GM12878 (cell line): ENCODE data around the gene LIMK1. TPM values are rescaled to one million over a fixed set of nuclear protein-coding genes. Genes with fewer than 3 reads are reported as not detected.

Source experiments
- ATAC-seq: fragments of 200-7000 bp; cut with Tn5 transposase; 3 replicates; pipeline ENCODE4 v1.9.1; 2020; ENCODE audit warnings: mild to moderate bottlenecking, moderate library complexity
- BruUV-seq: library from RNA; stranded (reverse); fragments of 400-500 nt; replicated peaks from 2 replicates; lab custom pipeline; 2021; lab: Mats Ljungman, UMichigan
- CTCF ChIA-PET: fragments of 300-600 bp; sonication (Branson Sonifier 250); formaldehyde crosslinking; extraction: SDS; loops from one replicate; lab custom pipeline; 2021; ENCODE audit warnings: inconsistent platforms; lab: Yijun Ruan, JAX
- POLR2A ChIA-PET: fragments of 350-600 bp; formaldehyde crosslinking; extraction: SDS; loops from one replicate; lab custom pipeline; 2021; ENCODE audit warnings: inconsistent platforms; lab: Charles Lee
- RAD21 ChIA-PET: fragments of 300-600 bp; sonication (Branson Sonifier 250); formaldehyde crosslinking; loops from one replicate; lab custom pipeline; 2023; ENCODE audit warnings: antibody characterized with exemption; ENCODE audit not compliant: unreplicated experiment; lab: Charles Lee
- SMC1A ChIA-PET: fragments of 300-600 bp; sonication (Branson Sonifier 250); formaldehyde crosslinking; loops from one replicate; lab custom pipeline; 2023; ENCODE audit not compliant: unreplicated experiment, uncharacterized antibody; lab: Charles Lee
- DNase-seq: peaks from one replicate; pipeline ENCODE4 v3.0.0-alpha.2; 2011; ENCODE audit warnings: low read depth, low spot score
- FAIRE-seq: peaks from 3 replicates; lab custom pipeline; 2011; peaks lifted over from hg19 to GRCh38; lab: Jason Lieb, UNC
- H2AFZ ChIP-seq: 2 replicates; pipeline ENCODE4 v1.6.0; 2011; ENCODE audit warnings: low read depth, low read length, control low read depth; ENCODE audit not compliant: control insufficient read depth
- H3K27ac ChIP-seq: 2 replicates; pipeline ENCODE4 v1.5.1; 2011; ENCODE audit warnings: control low read depth; ENCODE audit not compliant: control insufficient read depth, insufficient read depth
- H3K27me3 ChIP-seq, 2 experiments: replicated peaks in 1 of 2; 2 replicates each; pipeline versions ENCODE4 v1.6.0 to v1.6.1; 2011; ENCODE audit warnings: low read length in 1 of 2; ENCODE audit not compliant: control insufficient read depth in 2 of 2, insufficient read depth in 2 of 2
- H3K36me3 ChIP-seq, 2 experiments: 2 replicates each; pipeline ENCODE4 v1.5.1; 2011; ENCODE audit warnings: low read length in 1 of 2; ENCODE audit not compliant: control insufficient read depth in 2 of 2, insufficient read depth in 2 of 2
- H3K4me1 ChIP-seq: 2 replicates; pipeline ENCODE4 v1.6.1; 2011; ENCODE audit warnings: mild to moderate bottlenecking, low read length, moderate library complexity, mixed read lengths; ENCODE audit not compliant: control insufficient read depth, insufficient read depth
- H3K4me2 ChIP-seq: 2 replicates; pipeline ENCODE4 v1.6.0; 2011; ENCODE audit warnings: control low read depth; ENCODE audit not compliant: control insufficient read depth, insufficient read depth
- H3K4me3 ChIP-seq: fragments of 200-600 bp; sonication (generic); 2 replicates; pipeline ENCODE4 v1.5.1; 2016
- H3K79me2 ChIP-seq: 2 replicates; pipeline ENCODE4 v1.6.0; 2011; ENCODE audit warnings: low read length; ENCODE audit not compliant: control insufficient read depth, insufficient read depth
- H3K9ac ChIP-seq: 2 replicates; pipeline ENCODE4 v1.8.0; 2011; ENCODE audit warnings: low read length, control low read depth, mixed read lengths; ENCODE audit not compliant: control insufficient read depth, insufficient read depth
- H3K9me3 ChIP-seq: replicated peaks from 3 replicates; pipeline ENCODE4 v1.5.1; 2011; ENCODE audit warnings: mild to moderate bottlenecking, low read length; ENCODE audit not compliant: control insufficient read depth, insufficient read depth
- H4K20me1 ChIP-seq: 2 replicates; pipeline ENCODE4 v1.6.0; 2011; ENCODE audit not compliant: control insufficient read depth, insufficient read depth
- JUNB ChIP-seq: IDR thresholded peaks from 2 replicates; pipeline ENCODE4 v1.6.1; 2016; ENCODE audit warnings: antibody characterized with exemption, mild to moderate bottlenecking
- SMARCA5 ChIP-seq: fragments of 450-650 bp; IDR thresholded peaks from 2 replicates; pipeline ENCODE4 v1.6.1; 2017; ENCODE audit warnings: mild to moderate bottlenecking
- SREBF2 ChIP-seq: IDR thresholded peaks from 2 replicates; pipeline ENCODE4 v1.6.1; 2012; ENCODE audit warnings: mild to moderate bottlenecking, low read length
- YY1 ChIP-seq: IDR thresholded peaks from 2 replicates; pipeline ENCODE4 v1.6.1; 2011; ENCODE audit warnings: low read depth, mild to moderate bottlenecking, low read length
- WGBS: methylation state at CpG from one replicate; pipeline ENCODE4 v1.1.6; 2016; ENCODE audit warnings: low lambda C conversion rate; ENCODE audit not compliant: insufficient replicate concordance, insufficient coverage; ENCODE audit errors: missing lambda C conversion rate; 5-methylcytosine and 5-hydroxymethylcytosine counted together
- in situ Hi-C: fragments of 300-500 bp; cut with MboI; formaldehyde crosslinking; loops from 9 replicates; pipeline ENCODE4 v1.14.3; 2018; ENCODE audit warnings: mixed read lengths
- intact Hi-C: fragments of 100-400 bp; cut with micrococcal nuclease; formaldehyde crosslinking; loops from one replicate; pipeline ENCODE4 v1.14.2; 2022; ENCODE audit not compliant: unreplicated experiment
- polyA plus RNA-seq, 11 experiments: library from polyadenylated mRNA; depleted of rRNA in 4 of 11; unstranded in 6 of 11; stranded (reverse) in 5 of 11; fragments of >200 nt; fragmentation: Nextera tagmentation in 4 of 11; fragmentation: Illumina TruSeq in 1 of 11; extraction: Ambion mirVana in 4 of 11; extraction: Trizol in 1 of 11; gene quantifications; 1 replicate in 1 of 11; 2 replicates in 10 of 11; pipeline versions ENCODE4 v1.2.1 to v1.2.3, GENCODE V29; 2011 to 2016; ENCODE audit warnings: inconsistent platforms in 2 of 11, missing spikeins in 2 of 11, low read depth in 1 of 11
- total RNA-seq, 4 experiments: library from RNA; depleted of rRNA in 3 of 4; stranded (reverse); fragments of >200 nt in 3 of 4; fragmentation: Illumina TruSeq in 1 of 4; extraction: Trizol in 1 of 4; gene quantifications; 2 replicates each; pipeline versions ENCODE4 v1.2.1 to v1.2.3, GENCODE V29; 2013 to 2021
- TF ChIP-seq, protein P1 (sequence below): IDR thresholded peaks from 2 replicates; pipeline ENCODE4 v1.6.1; 2012; ENCODE audit warnings: mild to moderate bottlenecking, low read depth, low read length
- TF ChIP-seq, protein P2 (sequence below): fragments of 450-650 bp; formaldehyde crosslinking; IDR thresholded peaks from 2 replicates; pipeline ENCODE4 v1.5.0; 2022; ENCODE audit warnings: mild to moderate bottlenecking, missing genetic modification characterization

Gene LIMK1
- total and polyA plus RNA-seq, 10 of the 15 experiments (the other 5 are each of a cell fraction or from before 2014, with no cell fraction given) = 0.71 to 59.4 (median 28.8) TPM

DNA sequence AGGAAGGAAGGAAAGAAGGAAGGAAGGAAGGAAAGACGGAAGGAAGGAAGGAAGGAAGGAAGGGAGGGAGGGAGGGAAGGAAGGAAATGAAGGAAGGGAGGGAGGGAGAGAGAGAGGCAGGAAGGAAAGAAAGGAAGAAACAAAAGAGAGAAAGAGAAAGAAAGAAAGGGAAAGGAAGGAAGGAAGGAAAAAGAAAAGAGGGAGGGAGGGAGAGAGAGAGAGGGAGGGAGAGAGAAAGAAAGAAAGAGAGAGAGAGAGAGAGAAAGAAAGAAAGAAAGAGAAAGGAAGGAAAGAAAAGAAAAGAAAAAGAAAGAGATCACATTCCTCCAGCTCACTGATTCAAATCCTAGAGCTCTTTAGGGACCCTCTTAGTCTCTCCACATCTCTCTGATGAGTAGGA, 31.0 kb upstream of the LIMK1 start (continued):
- TF ChIP-seq, protein P1, sequence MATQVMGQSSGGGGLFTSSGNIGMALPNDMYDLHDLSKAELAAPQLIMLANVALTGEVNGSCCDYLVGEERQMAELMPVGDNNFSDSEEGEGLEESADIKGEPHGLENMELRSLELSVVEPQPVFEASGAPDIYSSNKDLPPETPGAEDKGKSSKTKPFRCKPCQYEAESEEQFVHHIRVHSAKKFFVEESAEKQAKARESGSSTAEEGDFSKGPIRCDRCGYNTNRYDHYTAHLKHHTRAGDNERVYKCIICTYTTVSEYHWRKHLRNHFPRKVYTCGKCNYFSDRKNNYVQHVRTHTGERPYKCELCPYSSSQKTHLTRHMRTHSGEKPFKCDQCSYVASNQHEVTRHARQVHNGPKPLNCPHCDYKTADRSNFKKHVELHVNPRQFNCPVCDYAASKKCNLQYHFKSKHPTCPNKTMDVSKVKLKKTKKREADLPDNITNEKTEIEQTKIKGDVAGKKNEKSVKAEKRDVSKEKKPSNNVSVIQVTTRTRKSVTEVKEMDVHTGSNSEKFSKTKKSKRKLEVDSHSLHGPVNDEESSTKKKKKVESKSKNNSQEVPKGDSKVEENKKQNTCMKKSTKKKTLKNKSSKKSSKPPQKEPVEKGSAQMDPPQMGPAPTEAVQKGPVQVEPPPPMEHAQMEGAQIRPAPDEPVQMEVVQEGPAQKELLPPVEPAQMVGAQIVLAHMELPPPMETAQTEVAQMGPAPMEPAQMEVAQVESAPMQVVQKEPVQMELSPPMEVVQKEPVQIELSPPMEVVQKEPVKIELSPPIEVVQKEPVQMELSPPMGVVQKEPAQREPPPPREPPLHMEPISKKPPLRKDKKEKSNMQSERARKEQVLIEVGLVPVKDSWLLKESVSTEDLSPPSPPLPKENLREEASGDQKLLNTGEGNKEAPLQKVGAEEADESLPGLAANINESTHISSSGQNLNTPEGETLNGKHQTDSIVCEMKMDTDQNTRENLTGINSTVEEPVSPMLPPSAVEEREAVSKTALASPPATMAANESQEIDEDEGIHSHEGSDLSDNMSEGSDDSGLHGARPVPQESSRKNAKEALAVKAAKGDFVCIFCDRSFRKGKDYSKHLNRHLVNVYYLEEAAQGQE = no peak
- TF ChIP-seq YY1 = no peak

DNA sequence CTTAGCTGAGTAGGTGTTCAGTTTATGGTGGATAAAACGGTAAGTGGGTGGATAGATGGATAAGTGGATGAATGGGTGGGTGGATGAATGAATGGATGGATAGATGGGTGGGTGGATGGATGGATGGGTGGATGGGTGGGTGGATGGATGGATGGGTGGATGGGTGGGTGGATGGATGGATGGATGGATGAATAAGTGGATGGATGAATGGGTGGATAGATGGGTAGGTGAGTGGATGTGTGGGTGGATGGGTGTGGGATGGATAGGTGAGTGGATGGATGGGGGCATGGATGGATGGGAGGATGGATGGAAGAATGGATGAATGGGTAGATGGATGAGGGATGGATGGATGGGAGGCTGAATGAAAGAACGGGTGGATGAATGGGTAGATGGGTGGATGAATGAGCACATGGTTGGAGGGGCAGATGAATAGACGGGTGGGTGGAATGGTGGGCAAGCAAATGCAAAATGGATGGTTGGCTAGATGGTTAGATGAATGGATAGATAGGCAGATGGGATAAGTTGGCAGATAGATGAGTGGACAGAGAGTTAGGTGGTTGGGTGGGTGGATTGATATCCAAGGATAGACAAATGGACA, 29.9 kb upstream of the LIMK1 start:
- no peak overlapping the region for H3K4me2 ChIP-seq
- SMC1A ChIA-PET = no interaction called here
- H3K9me3 ChIP-seq = no peaks in the 10 kb centered on the region
- 13% methylated on average over 3 of the region's 3 CpGs for WGBS
- RAD21 ChIA-PET = interaction anchor here (0.5 kb wide), 1 partner anchor 69 kb away, joined by 4 read pairs; no protein-coding TSS in a partner anchor
- H4K20me1 ChIP-seq = no peaks in the 10 kb centered on the region
- POLR2A ChIA-PET = no interaction called here
- H3K4me3 ChIP-seq = no peak overlapping the region
- H3K79me2 ChIP-seq = no peaks in the 10 kb centered on the region
- FAIRE-seq (no peak), ATAC-seq (no peak), DNase-seq (no peak)
- CTCF ChIA-PET = interaction anchor here (0.9 kb wide), 1 partner anchor 15 kb away, joined by 5 read pairs; no protein-coding TSS in a partner anchor
- BruUV-seq = no TSS peak
- no peak overlapping the region for H3K27ac ChIP-seq
- H3K9ac ChIP-seq = no peak overlapping the region
- no peak overlapping the region for H2AFZ ChIP-seq
- intact Hi-C loops (no loop called here), in situ Hi-C loops (no loop called here)
- TF ChIP-seq JUNB (no peak), SREBF2 (no peak), SMARCA5 (no peak)
- TF ChIP-seq, protein P2, sequence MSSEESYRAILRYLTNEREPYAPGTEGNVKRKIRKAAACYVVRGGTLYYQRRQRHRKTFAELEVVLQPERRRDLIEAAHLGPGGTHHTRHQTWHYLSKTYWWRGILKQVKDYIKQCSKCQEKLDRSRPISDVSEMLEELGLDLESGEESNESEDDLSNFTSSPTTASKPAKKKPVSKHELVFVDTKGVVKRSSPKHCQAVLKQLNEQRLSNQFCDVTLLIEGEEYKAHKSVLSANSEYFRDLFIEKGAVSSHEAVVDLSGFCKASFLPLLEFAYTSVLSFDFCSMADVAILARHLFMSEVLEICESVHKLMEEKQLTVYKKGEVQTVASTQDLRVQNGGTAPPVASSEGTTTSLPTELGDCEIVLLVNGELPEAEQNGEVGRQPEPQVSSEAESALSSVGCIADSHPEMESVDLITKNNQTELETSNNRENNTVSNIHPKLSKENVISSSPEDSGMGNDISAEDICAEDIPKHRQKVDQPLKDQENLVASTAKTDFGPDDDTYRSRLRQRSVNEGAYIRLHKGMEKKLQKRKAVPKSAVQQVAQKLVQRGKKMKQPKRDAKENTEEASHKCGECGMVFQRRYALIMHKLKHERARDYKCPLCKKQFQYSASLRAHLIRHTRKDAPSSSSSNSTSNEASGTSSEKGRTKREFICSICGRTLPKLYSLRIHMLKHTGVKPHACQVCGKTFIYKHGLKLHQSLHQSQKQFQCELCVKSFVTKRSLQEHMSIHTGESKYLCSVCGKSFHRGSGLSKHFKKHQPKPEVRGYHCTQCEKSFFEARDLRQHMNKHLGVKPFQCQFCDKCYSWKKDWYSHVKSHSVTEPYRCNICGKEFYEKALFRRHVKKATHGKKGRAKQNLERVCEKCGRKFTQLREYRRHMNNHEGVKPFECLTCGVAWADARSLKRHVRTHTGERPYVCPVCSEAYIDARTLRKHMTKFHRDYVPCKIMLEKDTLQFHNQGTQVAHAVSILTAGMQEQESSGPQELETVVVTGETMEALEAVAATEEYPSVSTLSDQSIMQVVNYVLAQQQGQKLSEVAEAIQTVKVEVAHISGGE (CRISPR knock-in tag) = no peak
- no peaks in the 10 kb centered on the region; a peak in 1 of 4 replicates for H3K27me3 ChIP-seq
- H3K4me1 ChIP-seq = no peaks in the 10 kb centered on the region
- no peaks in the 10 kb centered on the region for H3K36me3 ChIP-seq
